T-helper 2 cell treated with Interferon-gamma antibody and Interleukin-4, amounts not matched to agents 5 μg/mL and 100 μg/mL, for 36 hours (primary cell): ENCODE results near the gene HDGFL2.

Experiments used
- DNase-seq: peaks from one replicate; pipeline ENCODE4 v3.0.0; 2021; ENCODE audit warnings: low spot score
- H3K27ac Mint-ChIP-seq: one replicate; pipeline ENCODE4 v1.8.0; 2021; ENCODE audit warnings: mild to moderate bottlenecking, mixed read lengths
- H3K27me3 Mint-ChIP-seq: one replicate; pipeline ENCODE4 v1.8.0; 2021; ENCODE audit warnings: low read depth, mixed read lengths
- H3K36me3 Mint-ChIP-seq: one replicate; pipeline ENCODE4 v1.8.0; 2021; ENCODE audit warnings: low read depth, mixed read lengths
- H3K4me1 Mint-ChIP-seq: one replicate; pipeline ENCODE4 v1.8.0; 2021; ENCODE audit warnings: low read depth, mixed read lengths
- H3K4me3 Mint-ChIP-seq: one replicate; pipeline ENCODE4 v1.8.0; 2022; ENCODE audit warnings: mild to moderate bottlenecking, moderate library complexity, mixed read lengths
- H3K9me3 Mint-ChIP-seq: one replicate; pipeline ENCODE4 v1.8.0; 2021; ENCODE audit warnings: mixed read lengths

HDGFL2 gene

DNA sequence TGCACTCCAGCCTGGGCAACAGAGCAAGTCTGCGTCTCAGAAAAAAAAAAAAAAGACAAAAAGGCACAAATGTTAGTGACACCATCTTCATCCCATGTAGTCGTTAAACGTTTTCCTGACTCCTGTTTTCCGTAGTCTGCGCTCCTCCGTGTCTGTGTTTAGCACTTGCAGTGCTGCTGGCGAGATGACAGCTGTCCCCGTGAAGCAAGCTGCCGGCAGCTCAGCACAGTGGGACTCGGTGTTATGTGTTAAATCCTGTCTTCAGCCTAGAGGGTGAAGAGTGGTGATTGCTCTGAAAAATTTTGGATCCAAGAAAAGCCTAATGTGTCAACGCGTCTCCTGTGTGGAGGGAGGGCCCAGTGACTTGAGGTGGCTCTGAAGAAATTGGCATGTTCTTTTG, 32.9 kb upstream of the HDGFL2 start:
- DNase-seq = no peak
- Mint-ChIP-seq H3K27me3 (no peaks in the 10 kb centered on the region), H3K9me3 (no peaks in the 10 kb centered on the region), H3K36me3 (peaks cover 26% of the 10 kb centered on the region), H3K4me1 (no peaks in the 10 kb centered on the region), H3K27ac (no peak overlapping the region), H3K4me3 (no peak overlapping the region)

GRCh38 chr19:4441994-4442818, 29.9 kb upstream of the HDGFL2 start:
- Mint-ChIP-seq H3K4me3 (no peak overlapping the region), H3K9me3 (no peaks in the 10 kb centered on the region), H3K4me1 (no peaks in the 10 kb centered on the region), H3K36me3 (peaks cover 21% of the 10 kb centered on the region), H3K27ac (no peak overlapping the region), H3K27me3 (no peaks in the 10 kb centered on the region)
- no peak for DNase-seq

- DNase-seq = no peak
- Mint-ChIP-seq H3K27me3 (no peaks in the 10 kb centered on the region), H3K27ac (no peak overlapping the region), H3K36me3 (peaks cover 21% of the 10 kb centered on the region), H3K4me1 (no peaks in the 10 kb centered on the region), H3K4me3 (no peak overlapping the region), H3K9me3 (no peaks in the 10 kb centered on the region)
These were observed 29.3 kb upstream of the HDGFL2 start for GRCh38 chr19:4442819-4443146.

- Mint-ChIP-seq H3K27ac (no peak overlapping the region), H3K9me3 (no peaks in the 10 kb centered on the region), H3K36me3 (peaks cover 18% of the 10 kb centered on the region), H3K4me1 (no peaks in the 10 kb centered on the region), H3K4me3 (no peak overlapping the region), H3K27me3 (no peaks in the 10 kb centered on the region)
- DNase-seq = no peak
These were observed 28.9 kb upstream of the HDGFL2 start for GRCh38 chr19:4443188-4443587.

DNA sequence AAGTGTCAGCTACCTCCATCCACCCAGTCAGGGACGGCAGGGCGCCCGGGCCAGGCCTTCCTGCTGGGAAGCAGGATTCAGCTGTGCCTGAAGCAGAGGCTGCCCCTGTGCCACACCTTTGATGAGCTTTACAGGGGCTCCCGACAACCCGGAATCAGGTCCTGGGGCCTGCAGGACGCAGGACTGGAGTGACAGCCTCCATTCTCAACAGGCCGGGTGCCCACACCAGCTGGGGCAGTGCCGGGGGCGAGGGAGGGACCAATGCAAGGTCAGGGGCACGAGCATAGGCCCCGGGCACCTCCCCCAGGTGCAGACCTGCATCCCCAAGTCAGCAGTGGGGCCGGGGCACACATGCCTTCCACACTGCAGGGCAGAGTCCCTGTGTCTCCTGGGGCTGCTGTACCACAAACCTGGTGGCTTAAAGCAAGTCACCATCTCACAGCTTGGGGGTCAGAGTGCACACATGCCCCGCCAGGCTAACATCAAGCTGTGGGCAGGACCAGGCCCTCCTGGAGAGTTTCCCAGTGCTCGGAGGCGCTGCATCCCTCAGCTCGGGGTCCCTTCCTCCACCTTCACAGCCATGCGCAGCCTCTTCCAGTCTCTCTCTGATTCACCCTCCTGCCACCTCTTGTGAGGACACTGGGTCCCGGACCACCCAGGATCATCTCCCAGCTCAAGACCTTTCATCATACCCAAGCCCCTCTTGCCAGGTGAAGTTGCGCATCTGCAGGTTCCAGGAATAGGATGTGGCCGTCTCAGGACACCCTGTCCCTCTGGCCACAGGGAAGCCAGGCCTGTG, 27.9 kb upstream of the HDGFL2 start:
- no peak overlapping the region for H3K27ac Mint-ChIP-seq
- no peaks in the 10 kb centered on the region for H3K9me3 Mint-ChIP-seq
- no peak for DNase-seq
- peaks cover 21% of the 10 kb centered on the region for H3K36me3 Mint-ChIP-seq
- no peaks in the 10 kb centered on the region for H3K4me1 Mint-ChIP-seq
- H3K4me3 Mint-ChIP-seq = no peak overlapping the region
- H3K27me3 Mint-ChIP-seq = no peaks in the 10 kb centered on the region

DNA sequence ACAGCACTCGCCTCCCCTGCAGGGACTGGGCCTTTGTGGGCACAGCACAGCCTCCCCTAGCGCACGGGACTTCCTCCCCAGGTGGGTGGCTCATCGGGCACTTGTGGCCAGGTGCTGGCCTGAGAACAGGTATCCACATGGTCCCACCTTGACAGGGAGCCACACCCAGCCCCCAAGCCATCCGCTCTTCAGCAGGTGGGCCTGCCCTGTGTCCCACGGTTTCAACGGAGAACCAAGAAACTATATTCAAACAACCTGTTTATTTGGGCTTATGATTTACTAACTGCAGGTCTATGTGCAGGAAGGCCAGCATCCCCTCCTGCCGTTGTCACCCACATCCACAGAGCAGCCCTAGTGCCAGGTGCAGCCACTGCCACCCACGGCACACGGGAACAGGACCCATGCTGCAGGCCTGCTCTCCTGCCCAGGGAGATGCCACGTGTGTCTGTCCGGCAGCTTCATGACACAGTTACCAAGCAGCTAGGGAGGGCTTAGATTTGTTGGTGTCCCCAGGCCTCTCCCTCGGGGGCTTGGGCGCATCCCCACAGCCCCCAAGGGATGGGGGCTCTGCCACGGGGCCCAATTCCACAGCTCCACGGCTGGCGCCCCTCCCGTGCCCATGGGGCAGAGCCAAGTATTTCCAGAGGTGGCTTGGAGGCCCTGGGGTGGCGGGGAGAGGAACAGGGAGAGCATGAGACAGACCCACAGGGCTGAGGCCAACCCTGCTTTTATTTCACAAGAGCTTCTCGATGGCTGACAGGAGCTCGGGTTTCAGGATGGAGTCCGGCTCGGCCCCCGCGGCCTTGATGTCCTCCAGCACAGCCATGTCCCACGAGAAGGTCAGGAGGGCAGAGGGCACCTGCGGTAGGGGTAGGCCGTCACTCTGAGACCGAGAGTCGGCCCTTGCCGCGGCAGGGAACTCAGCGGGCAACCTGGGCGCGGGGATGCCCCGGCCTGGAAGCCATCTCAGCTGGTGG, 27.0 kb upstream of the HDGFL2 start:
- Mint-ChIP-seq H3K4me3 (no peak overlapping the region), H3K9me3 (no peaks in the 10 kb centered on the region), H3K36me3 (peaks cover 22% of the 10 kb centered on the region), H3K27ac (no peak overlapping the region), H3K4me1 (no peaks in the 10 kb centered on the region), H3K27me3 (no peaks in the 10 kb centered on the region)
- no peak for DNase-seq

GRCh38 chr19:4445963-4446703, 26.0 kb upstream of the HDGFL2 start:
- Mint-ChIP-seq H3K27me3 (no peaks in the 10 kb centered on the region), H3K9me3 (no peaks in the 10 kb centered on the region), H3K27ac (no peak overlapping the region), H3K4me3 (no peak overlapping the region), H3K36me3 (peaks cover 23% of the 10 kb centered on the region), H3K4me1 (no peaks in the 10 kb centered on the region)
- DNase-seq = no peak

- Mint-ChIP-seq H3K4me3 (no peak overlapping the region), H3K27ac (no peak overlapping the region), H3K27me3 (no peaks in the 10 kb centered on the region), H3K36me3 (peaks cover 23% of the 10 kb centered on the region), H3K9me3 (no peaks in the 10 kb centered on the region), H3K4me1 (no peaks in the 10 kb centered on the region)
- no peak for DNase-seq
These were observed 25.3 kb upstream of the HDGFL2 start for GRCh38 chr19:4446704-4447200.

DNA sequence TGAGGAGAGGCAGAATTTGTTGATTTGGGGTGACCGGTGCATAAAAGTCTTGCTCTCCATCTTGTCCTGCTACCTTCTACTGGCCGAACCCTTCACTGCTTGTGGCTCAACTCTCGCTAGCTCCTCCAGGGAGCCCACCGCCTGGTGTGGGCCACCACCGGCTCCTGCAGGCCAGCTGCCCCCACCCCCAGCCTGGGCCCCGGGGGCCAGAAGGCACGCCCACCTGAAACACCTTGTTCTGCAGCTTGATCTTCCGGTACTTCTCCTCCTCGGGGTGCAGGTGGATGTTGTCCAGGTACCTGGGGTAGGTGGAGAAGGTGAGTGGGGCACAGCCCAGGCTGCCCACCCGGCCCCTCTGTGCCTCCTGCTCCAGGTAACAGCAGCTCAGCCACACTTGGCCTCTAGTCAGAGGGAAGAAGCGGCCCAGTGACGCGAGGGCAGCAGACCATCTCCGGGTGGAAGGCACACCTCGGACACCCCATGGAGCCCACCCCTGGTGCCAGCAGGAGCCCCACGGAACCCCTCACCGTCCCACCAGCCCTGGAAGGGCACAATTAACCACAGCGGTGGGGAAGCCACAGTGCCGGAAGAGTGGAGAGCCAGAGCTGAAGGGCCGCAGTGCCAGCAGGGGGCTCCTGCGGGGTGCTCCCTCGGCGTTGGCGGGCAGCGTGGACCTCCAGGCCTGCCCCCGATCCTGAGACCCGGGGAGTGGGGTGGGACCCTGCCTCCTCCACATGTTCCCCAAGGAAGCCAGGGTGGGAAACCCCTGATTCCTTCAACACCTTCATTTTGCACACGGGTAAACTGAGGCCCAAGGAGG, 24.6 kb upstream of the HDGFL2 start:
- no peak overlapping the region for H3K4me3 Mint-ChIP-seq
- peaks cover 23% of the 10 kb centered on the region for H3K36me3 Mint-ChIP-seq
- H3K4me1 Mint-ChIP-seq = no peaks in the 10 kb centered on the region
- DNase-seq = no peak
- no peaks in the 10 kb centered on the region for H3K27me3 Mint-ChIP-seq
- H3K9me3 Mint-ChIP-seq = no peaks in the 10 kb centered on the region
- no peak overlapping the region for H3K27ac Mint-ChIP-seq

- Mint-ChIP-seq H3K9me3 (no peaks in the 10 kb centered on the region), H3K27me3 (no peaks in the 10 kb centered on the region), H3K4me1 (no peaks in the 10 kb centered on the region), H3K27ac (no peak overlapping the region), H3K4me3 (no peak overlapping the region), H3K36me3 (peaks cover 22% of the 10 kb centered on the region)
- no peak for DNase-seq
These were observed 23.7 kb upstream of the HDGFL2 start for GRCh38 chr19:4448147-4448985.

- Mint-ChIP-seq H3K27ac (no peak overlapping the region), H3K36me3 (peaks cover 20% of the 10 kb centered on the region), H3K4me3 (no peak overlapping the region), H3K9me3 (no peaks in the 10 kb centered on the region), H3K27me3 (no peaks in the 10 kb centered on the region), H3K4me1 (no peaks in the 10 kb centered on the region)
- DNase-seq = no peak
These were observed 23.0 kb upstream of the HDGFL2 start for GRCh38 chr19:4449022-4449638.

GRCh38 chr19:4449639-4450028, 22.5 kb upstream of the HDGFL2 start:
- no peak overlapping the region for H3K4me3 Mint-ChIP-seq
- no peaks in the 10 kb centered on the region for H3K4me1 Mint-ChIP-seq
- H3K27ac Mint-ChIP-seq = no peak overlapping the region
- no peaks in the 10 kb centered on the region for H3K27me3 Mint-ChIP-seq
- no peaks in the 10 kb centered on the region for H3K9me3 Mint-ChIP-seq
- no peak for DNase-seq
- peaks cover 20% of the 10 kb centered on the region for H3K36me3 Mint-ChIP-seq
